ENCODE results near the gene KHK. TPM values are rescaled to one million over a fixed set of nuclear protein-coding genes. Genes with fewer than 3 reads are reported as not detected.

KHK gene
- total and polyA plus RNA-seq, 9 of the 15 experiments (the other 6 are each of a cell fraction or from before 2014, with no cell fraction given) = 1.5 to 10.7 (median 5.2) TPM

GRCh38 chr2:27050281-27050995 is 36.1 kb upstream of the KHK start (continued):
- TF ChIP-seq, protein P1, sequence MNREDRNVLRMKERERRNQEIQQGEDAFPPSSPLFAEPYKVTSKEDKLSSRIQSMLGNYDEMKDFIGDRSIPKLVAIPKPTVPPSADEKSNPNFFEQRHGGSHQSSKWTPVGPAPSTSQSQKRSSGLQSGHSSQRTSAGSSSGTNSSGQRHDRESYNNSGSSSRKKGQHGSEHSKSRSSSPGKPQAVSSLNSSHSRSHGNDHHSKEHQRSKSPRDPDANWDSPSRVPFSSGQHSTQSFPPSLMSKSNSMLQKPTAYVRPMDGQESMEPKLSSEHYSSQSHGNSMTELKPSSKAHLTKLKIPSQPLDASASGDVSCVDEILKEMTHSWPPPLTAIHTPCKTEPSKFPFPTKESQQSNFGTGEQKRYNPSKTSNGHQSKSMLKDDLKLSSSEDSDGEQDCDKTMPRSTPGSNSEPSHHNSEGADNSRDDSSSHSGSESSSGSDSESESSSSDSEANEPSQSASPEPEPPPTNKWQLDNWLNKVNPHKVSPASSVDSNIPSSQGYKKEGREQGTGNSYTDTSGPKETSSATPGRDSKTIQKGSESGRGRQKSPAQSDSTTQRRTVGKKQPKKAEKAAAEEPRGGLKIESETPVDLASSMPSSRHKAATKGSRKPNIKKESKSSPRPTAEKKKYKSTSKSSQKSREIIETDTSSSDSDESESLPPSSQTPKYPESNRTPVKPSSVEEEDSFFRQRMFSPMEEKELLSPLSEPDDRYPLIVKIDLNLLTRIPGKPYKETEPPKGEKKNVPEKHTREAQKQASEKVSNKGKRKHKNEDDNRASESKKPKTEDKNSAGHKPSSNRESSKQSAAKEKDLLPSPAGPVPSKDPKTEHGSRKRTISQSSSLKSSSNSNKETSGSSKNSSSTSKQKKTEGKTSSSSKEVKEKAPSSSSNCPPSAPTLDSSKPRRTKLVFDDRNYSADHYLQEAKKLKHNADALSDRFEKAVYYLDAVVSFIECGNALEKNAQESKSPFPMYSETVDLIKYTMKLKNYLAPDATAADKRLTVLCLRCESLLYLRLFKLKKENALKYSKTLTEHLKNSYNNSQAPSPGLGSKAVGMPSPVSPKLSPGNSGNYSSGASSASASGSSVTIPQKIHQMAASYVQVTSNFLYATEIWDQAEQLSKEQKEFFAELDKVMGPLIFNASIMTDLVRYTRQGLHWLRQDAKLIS (CRISPR knock-in tag; IDR thresholded peaks at IDR 0.05) = no peak
- TF ChIP-seq ZNF644 (tag; IDR thresholded peaks at IDR 0.05; ENCODE audit: low read depth) = no peak
- TF ChIP-seq LARP7 (IDR thresholded peaks at IDR 0.05) = no peak
- no peak for TF ChIP-seq E2F5 (CRISPR knock-in tag; IDR thresholded peaks at IDR 0.05)
- no peak for TF ChIP-seq TRIM28 (IDR thresholded peaks at IDR 0.05)
- peak; percentile 25; the same call in 1 of the 2 replicates for TF ChIP-seq MAFF (IDR thresholded peaks at IDR 0.05; ENCODE audit: low read length)
- no peak for TF ChIP-seq HMGN3 (IDR thresholded peaks at IDR 0.05; ENCODE audit: borderline replicate concordance, extremely low read depth, insufficient read length, low read depth, low read length)
- TF ChIP-seq L3MBTL2 (IDR thresholded peaks at IDR 0.05) = no peak
- TF ChIP-seq KAT7 (CRISPR knock-in tag; IDR thresholded peaks at IDR 0.05; ENCODE audit: borderline replicate concordance) = no peak; the same call in 1 of the 2 replicates
- no peak for TF ChIP-seq ZNF408 (CRISPR knock-in tag; IDR thresholded peaks at IDR 0.05; ENCODE audit: low read depth)
- no peak for TF ChIP-seq CBX2 (IDR thresholded peaks at IDR 0.05; ENCODE audit: insufficient read depth, low read length, poor library complexity, severe bottlenecking)
- peak; percentile 54; the same call in 1 of the 2 replicates for TF ChIP-seq NFE2 (IDR thresholded peaks at IDR 0.05; ENCODE audit: low read depth)
- TF ChIP-seq, protein P2, sequence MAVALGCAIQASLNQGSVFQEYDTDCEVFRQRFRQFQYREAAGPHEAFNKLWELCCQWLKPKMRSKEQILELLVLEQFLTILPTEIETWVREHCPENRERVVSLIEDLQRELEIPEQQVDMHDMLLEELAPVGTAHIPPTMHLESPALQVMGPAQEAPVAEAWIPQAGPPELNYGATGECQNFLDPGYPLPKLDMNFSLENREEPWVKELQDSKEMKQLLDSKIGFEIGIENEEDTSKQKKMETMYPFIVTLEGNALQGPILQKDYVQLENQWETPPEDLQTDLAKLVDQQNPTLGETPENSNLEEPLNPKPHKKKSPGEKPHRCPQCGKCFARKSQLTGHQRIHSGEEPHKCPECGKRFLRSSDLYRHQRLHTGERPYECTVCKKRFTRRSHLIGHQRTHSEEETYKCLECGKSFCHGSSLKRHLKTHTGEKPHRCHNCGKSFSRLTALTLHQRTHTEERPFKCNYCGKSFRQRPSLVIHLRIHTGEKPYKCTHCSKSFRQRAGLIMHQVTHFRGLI (CRISPR knock-in tag; IDR thresholded peaks at IDR 0.05) = no peak
- no peak for TF ChIP-seq ZNF121 (CRISPR knock-in tag; conservative IDR thresholded peaks at IDR 0.05)
- TF ChIP-seq ZNF23 (CRISPR knock-in tag; IDR thresholded peaks at IDR 0.05) = no peak
- TF ChIP-seq, protein P3, sequence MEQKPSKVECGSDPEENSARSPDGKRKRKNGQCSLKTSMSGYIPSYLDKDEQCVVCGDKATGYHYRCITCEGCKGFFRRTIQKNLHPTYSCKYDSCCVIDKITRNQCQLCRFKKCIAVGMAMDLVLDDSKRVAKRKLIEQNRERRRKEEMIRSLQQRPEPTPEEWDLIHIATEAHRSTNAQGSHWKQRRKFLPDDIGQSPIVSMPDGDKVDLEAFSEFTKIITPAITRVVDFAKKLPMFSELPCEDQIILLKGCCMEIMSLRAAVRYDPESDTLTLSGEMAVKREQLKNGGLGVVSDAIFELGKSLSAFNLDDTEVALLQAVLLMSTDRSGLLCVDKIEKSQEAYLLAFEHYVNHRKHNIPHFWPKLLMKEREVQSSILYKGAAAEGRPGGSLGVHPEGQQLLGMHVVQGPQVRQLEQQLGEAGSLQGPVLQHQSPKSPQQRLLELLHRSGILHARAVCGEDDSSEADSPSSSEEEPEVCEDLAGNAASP (IDR thresholded peaks at IDR 0.05) = no peak
- TF ChIP-seq FOXM1 (IDR thresholded peaks at IDR 0.05; ENCODE audit: low read depth) = no peak
- 0 out of 2 replicates have a peak, but pooled peaks have one; percentile 45 for TF ChIP-seq FOXM1 (CRISPR knock-in tag; IDR thresholded peaks at IDR 0.05; ENCODE audit: low read depth)
- TF ChIP-seq MCM5 (IDR thresholded peaks at IDR 0.05; ENCODE audit: low read depth) = no peak
- no peak for TF ChIP-seq ZNF584 (CRISPR knock-in tag; IDR thresholded peaks at IDR 0.05; ENCODE audit: low read depth)
